ENCODE data around the gene IL23A.
"Not testable (repeated sequence)": the region's sequence is repeated elsewhere in the genome, so short reads cannot be mapped to it uniquely, and the experiment has no call there.

The IL23A gene

DNA sequence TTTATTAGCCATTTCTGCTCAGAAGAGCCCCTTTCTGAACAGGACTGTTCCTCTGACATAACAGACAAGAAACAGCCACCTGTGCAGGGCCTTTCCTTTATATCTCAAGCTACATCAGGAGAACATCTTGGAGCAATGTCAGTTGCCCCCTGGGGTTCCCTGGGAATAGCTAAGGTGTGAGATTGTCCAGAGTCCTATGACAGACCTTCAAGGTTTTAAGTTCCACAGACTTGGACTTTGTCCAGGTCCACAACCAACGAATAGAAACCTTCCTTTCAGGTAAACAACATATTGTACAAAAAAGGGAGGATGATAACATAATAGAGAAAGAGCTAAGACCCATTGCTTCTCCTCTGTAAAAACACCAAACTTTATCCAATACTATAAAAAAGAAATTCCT, 2.9 kb downstream of the IL23A start:
- no peak overlapping the region for H4K91ac ChIP-seq (ENCODE audit: low read depth, low read length, poor library complexity)
- H3K4me3 ChIP-seq (ENCODE audit: low read length in 2 of 2) = no peak overlapping the region
- H2AFZ ChIP-seq (ENCODE audit: low read length) = no peak overlapping the region
- H3K4me1 ChIP-seq (ENCODE audit: control insufficient read depth in 2 of 2, insufficient read depth in 1 of 2, low read depth in 1 of 2, low read length in 2 of 2) = peaks cover 0 to 7% of the 10 kb centered on the region in 2 donors
- no CpG with 5 or more reads among the region's 1 CpG for WGBS, 2 donors (ENCODE audit: extremely low coverage in 2 of 2, insufficient read length in 2 of 2, insufficient replicate concordance in 1 of 2)
- no peaks in the 10 kb centered on the region for H3K9me3 ChIP-seq (replicated peaks in 1 of 2; ENCODE audit: control insufficient read depth in 2 of 2, insufficient read depth in 1 of 2, low read depth in 1 of 2, low read length in 2 of 2)
- no peak overlapping the region for H2BK12ac ChIP-seq (ENCODE audit: low read length)
- no peak overlapping the region for H2BK15ac ChIP-seq (ENCODE audit: low read length)
- peaks cover 13 to 44% of the 10 kb centered on the region in 2 donors for H3K36me3 ChIP-seq (replicated peaks in 1 of 2; ENCODE audit: control insufficient read depth in 2 of 2, insufficient read depth in 2 of 2, low read length in 2 of 2)
- H3K9ac ChIP-seq (ENCODE audit: low read depth, low read length, poor library complexity) = no peak overlapping the region
- no peak overlapping the region for H2BK120ac ChIP-seq (ENCODE audit: low read depth, low read length)
- H2AK5ac ChIP-seq (ENCODE audit: low read depth, low read length) = no peak overlapping the region
- no peak overlapping the region for H4K8ac ChIP-seq (ENCODE audit: low read depth, low read length)
- no peak overlapping the region for H3K4ac ChIP-seq (ENCODE audit: low read length)
- H3K27me3 ChIP-seq (ENCODE audit: control insufficient read depth in 3 of 3, insufficient read depth in 3 of 3, low read depth in 1 of 3, low read length in 3 of 3) = no peaks in the 10 kb centered on the region
- H3K14ac ChIP-seq (ENCODE audit: low read length) = no peak overlapping the region
- H3K23ac ChIP-seq (ENCODE audit: low read depth, low read length, poor library complexity) = no peak overlapping the region
- H3K18ac ChIP-seq (ENCODE audit: low read length) = no peak overlapping the region
- no peak for DNase-seq (ENCODE audit: low spot score)
- H3K79me1 ChIP-seq (ENCODE audit: low read depth, low read length) = no peaks in the 10 kb centered on the region
- no peak overlapping the region for H2BK5ac ChIP-seq (ENCODE audit: low read length)
- H3K27ac ChIP-seq (replicated peaks; ENCODE audit: low read length) = no peak overlapping the region
- H3K4me2 ChIP-seq (ENCODE audit: insufficient read depth, low read length, poor library complexity, severe bottlenecking) = no peak overlapping the region

DNA sequence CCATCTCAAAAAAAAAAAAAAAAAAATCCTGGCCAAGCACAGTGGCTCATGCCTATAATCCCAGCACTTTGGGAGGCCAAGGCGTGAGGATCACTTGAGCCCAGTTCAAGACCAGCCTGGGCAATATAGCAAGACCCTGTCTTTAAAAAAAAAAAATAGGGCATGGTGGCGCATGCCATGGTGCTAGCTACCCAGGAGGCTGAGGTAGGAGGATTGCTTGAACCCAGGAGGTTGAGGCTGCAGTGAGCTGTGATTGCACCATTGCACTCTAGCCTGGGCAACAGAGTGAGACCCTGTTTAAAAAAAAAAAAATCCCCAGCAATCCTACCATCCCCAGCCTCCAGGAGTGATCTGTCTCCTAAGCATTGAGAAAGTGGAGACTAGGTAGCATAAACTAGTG, 3.6 kb downstream of the IL23A start:
- H3K27ac ChIP-seq (replicated peaks; ENCODE audit: low read length); H3K4me2 ChIP-seq (ENCODE audit: insufficient read depth, low read length, poor library complexity, severe bottlenecking); H3K27me3 ChIP-seq (ENCODE audit: control insufficient read depth in 3 of 3, insufficient read depth in 3 of 3, low read depth in 1 of 3, low read length in 3 of 3); H3K23ac ChIP-seq (ENCODE audit: low read depth, low read length, poor library complexity); H3K14ac ChIP-seq (ENCODE audit: low read length); H2BK15ac ChIP-seq (ENCODE audit: low read length); H4K91ac ChIP-seq (ENCODE audit: low read depth, low read length, poor library complexity); H2BK5ac ChIP-seq (ENCODE audit: low read length); H3K79me1 ChIP-seq (ENCODE audit: low read depth, low read length); H2AFZ ChIP-seq (ENCODE audit: low read length); H3K18ac ChIP-seq (ENCODE audit: low read length); H2BK120ac ChIP-seq (ENCODE audit: low read depth, low read length); H4K8ac ChIP-seq (ENCODE audit: low read depth, low read length); H2AK5ac ChIP-seq (ENCODE audit: low read depth, low read length); H2BK12ac ChIP-seq (ENCODE audit: low read length); H3K4ac ChIP-seq (ENCODE audit: low read length); H3K9ac ChIP-seq (ENCODE audit: low read depth, low read length, poor library complexity); H3K4me3 ChIP-seq (ENCODE audit: low read length in 2 of 2); H3K4me1 ChIP-seq (ENCODE audit: control insufficient read depth in 2 of 2, insufficient read depth in 1 of 2, low read depth in 1 of 2, low read length in 2 of 2); DNase-seq (ENCODE audit: low spot score); H3K9me3 ChIP-seq (replicated peaks in 1 of 2; ENCODE audit: control insufficient read depth in 2 of 2, insufficient read depth in 1 of 2, low read depth in 1 of 2, low read length in 2 of 2): not testable (repeated sequence)
- no CpG with 5 or more reads among the region's 2 CpGs for WGBS, 2 donors (ENCODE audit: extremely low coverage in 2 of 2, insufficient read length in 2 of 2, insufficient replicate concordance in 1 of 2)
- H3K36me3 ChIP-seq (replicated peaks in 1 of 2; ENCODE audit: control insufficient read depth in 2 of 2, insufficient read depth in 2 of 2, low read length in 2 of 2) = peaks cover 13 to 51% of the 10 kb centered on the region in 2 donors

DNA sequence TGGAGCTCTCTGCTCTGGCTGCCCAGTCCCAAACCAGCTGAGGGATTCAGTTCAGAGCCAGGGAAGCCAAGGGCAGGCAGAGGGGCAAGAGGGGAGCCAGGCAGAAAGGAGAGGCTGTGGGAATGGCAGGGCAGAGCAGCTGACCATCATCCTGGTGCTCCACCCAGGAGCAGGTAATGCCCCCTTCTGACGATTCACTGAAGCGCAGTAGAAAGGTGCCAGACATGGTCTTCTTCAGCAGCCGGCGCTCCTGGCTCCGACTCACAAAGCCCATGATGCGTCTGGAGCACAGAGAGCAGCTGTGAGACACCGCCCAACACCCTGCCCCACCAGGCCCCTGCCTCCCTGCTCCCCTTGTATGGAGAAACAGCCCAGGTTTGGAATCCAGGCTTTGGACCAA, 8.0 kb downstream of the IL23A start:
- H3K27ac ChIP-seq (replicated peaks; ENCODE audit: low read length) = no peak overlapping the region
- WGBS, 2 donors (ENCODE audit: extremely low coverage in 2 of 2, insufficient read length in 2 of 2, insufficient replicate concordance in 1 of 2) = no CpG with 5 or more reads among the region's 7 CpGs
- DNase-seq (ENCODE audit: low spot score) = no peak

DNA sequence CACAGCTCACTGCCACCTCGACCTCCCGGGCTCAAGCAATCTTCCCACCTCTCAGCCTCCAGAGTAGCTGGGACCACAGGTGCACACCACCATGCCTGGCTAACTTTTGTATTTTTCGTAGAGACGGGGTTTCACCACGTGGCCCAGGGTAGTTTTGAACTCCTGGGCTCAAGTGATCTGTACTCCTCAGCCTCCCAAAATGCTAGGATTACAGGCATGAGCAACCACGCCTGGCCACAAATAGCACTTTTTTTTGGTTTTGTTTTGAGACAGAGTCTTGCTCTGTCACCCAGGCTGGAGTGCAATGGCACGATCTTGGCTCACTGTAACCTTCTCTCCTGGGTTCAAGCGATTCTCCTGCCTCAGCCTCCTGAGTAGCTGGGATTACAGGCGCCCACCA, 8.6 kb downstream of the IL23A start:
- H2BK15ac ChIP-seq (ENCODE audit: low read length); H3K27ac ChIP-seq (replicated peaks; ENCODE audit: low read length); H3K4me2 ChIP-seq (ENCODE audit: insufficient read depth, low read length, poor library complexity, severe bottlenecking); H3K79me1 ChIP-seq (ENCODE audit: low read depth, low read length); H3K18ac ChIP-seq (ENCODE audit: low read length); H3K4me1 ChIP-seq (ENCODE audit: control insufficient read depth in 2 of 2, insufficient read depth in 1 of 2, low read depth in 1 of 2, low read length in 2 of 2); H2AK5ac ChIP-seq (ENCODE audit: low read depth, low read length); H2BK120ac ChIP-seq (ENCODE audit: low read depth, low read length); H3K23ac ChIP-seq (ENCODE audit: low read depth, low read length, poor library complexity); H2AFZ ChIP-seq (ENCODE audit: low read length); H3K4me3 ChIP-seq (ENCODE audit: low read length in 2 of 2); H4K91ac ChIP-seq (ENCODE audit: low read depth, low read length, poor library complexity); H3K27me3 ChIP-seq (ENCODE audit: control insufficient read depth in 3 of 3, insufficient read depth in 3 of 3, low read depth in 1 of 3, low read length in 3 of 3); H2BK5ac ChIP-seq (ENCODE audit: low read length); H4K8ac ChIP-seq (ENCODE audit: low read depth, low read length); H3K9me3 ChIP-seq (replicated peaks in 1 of 2; ENCODE audit: control insufficient read depth in 2 of 2, insufficient read depth in 1 of 2, low read depth in 1 of 2, low read length in 2 of 2); H3K9ac ChIP-seq (ENCODE audit: low read depth, low read length, poor library complexity); H3K4ac ChIP-seq (ENCODE audit: low read length); H3K14ac ChIP-seq (ENCODE audit: low read length); DNase-seq (ENCODE audit: low spot score); H2BK12ac ChIP-seq (ENCODE audit: low read length): not testable (repeated sequence)
- peaks cover 42 to 88% of the 10 kb centered on the region in 2 donors for H3K36me3 ChIP-seq (replicated peaks in 1 of 2; ENCODE audit: control insufficient read depth in 2 of 2, insufficient read depth in 2 of 2, low read length in 2 of 2)
- no CpG with 5 or more reads among the region's 9 CpGs for WGBS, 2 donors (ENCODE audit: extremely low coverage in 2 of 2, insufficient read length in 2 of 2, insufficient replicate concordance in 1 of 2)

More for the DNA sequence above, 8.0 kb downstream of the IL23A start:
- no peak overlapping the region for H2BK120ac ChIP-seq (ENCODE audit: low read depth, low read length)
- no peak overlapping the region for H3K18ac ChIP-seq (ENCODE audit: low read length)
- H3K9me3 ChIP-seq (replicated peaks in 1 of 2; ENCODE audit: control insufficient read depth in 2 of 2, insufficient read depth in 1 of 2, low read depth in 1 of 2, low read length in 2 of 2) = peaks cover 0 to 2% of the 10 kb centered on the region in 2 donors
- no peak overlapping the region for H2BK15ac ChIP-seq (ENCODE audit: low read length)
- H3K23ac ChIP-seq (ENCODE audit: low read depth, low read length, poor library complexity) = no peak overlapping the region
- H3K4me2 ChIP-seq (ENCODE audit: insufficient read depth, low read length, poor library complexity, severe bottlenecking) = no peak overlapping the region
- H4K8ac ChIP-seq (ENCODE audit: low read depth, low read length) = no peak overlapping the region
- H2AK5ac ChIP-seq (ENCODE audit: low read depth, low read length) = no peak overlapping the region
- peaks cover 42 to 83% of the 10 kb centered on the region in 2 donors for H3K36me3 ChIP-seq (replicated peaks in 1 of 2; ENCODE audit: control insufficient read depth in 2 of 2, insufficient read depth in 2 of 2, low read length in 2 of 2)
- no peaks in the 10 kb centered on the region for H3K27me3 ChIP-seq (ENCODE audit: control insufficient read depth in 3 of 3, insufficient read depth in 3 of 3, low read depth in 1 of 3, low read length in 3 of 3)
- H4K91ac ChIP-seq (ENCODE audit: low read depth, low read length, poor library complexity) = no peak overlapping the region
- no peaks in the 10 kb centered on the region for H3K4me1 ChIP-seq (ENCODE audit: control insufficient read depth in 2 of 2, insufficient read depth in 1 of 2, low read depth in 1 of 2, low read length in 2 of 2)
- no peak overlapping the region for H2BK5ac ChIP-seq (ENCODE audit: low read length)
- H3K79me1 ChIP-seq (ENCODE audit: low read depth, low read length) = no peaks in the 10 kb centered on the region
- H3K9ac ChIP-seq (ENCODE audit: low read depth, low read length, poor library complexity) = no peak overlapping the region
- H2BK12ac ChIP-seq (ENCODE audit: low read length) = no peak overlapping the region
- no peak overlapping the region for H3K14ac ChIP-seq (ENCODE audit: low read length)
- no peak overlapping the region for H3K4ac ChIP-seq (ENCODE audit: low read length)
- no peak overlapping the region for H3K4me3 ChIP-seq (ENCODE audit: low read length in 2 of 2)
- H2AFZ ChIP-seq (ENCODE audit: low read length) = no peak overlapping the region
